Calu3 (cell line): ENCODE results near the gene OR2AJ1. TPM values are rescaled to one million over a fixed set of nuclear protein-coding genes. Genes with fewer than 3 reads are reported as not detected.

Experiments
- BruUV-seq: library from RNA; stranded (reverse); fragments of 400-500 nt; replicated peaks from 2 replicates; lab custom pipeline; 2021; lab: Mats Ljungman, UMichigan
- CTCF ChIA-PET: fragments of 300-600 bp; sonication (Branson Sonifier 250); formaldehyde crosslinking; loops from one replicate; lab custom pipeline; 2022; ENCODE audit warnings: antibody characterized with exemption; lab: Charles Lee
- DNase-seq: peaks from one replicate; pipeline ENCODE4 v3.0.0; 2022
- H3K27ac Mint-ChIP-seq: one replicate; pipeline ENCODE4 v1.8.0; 2022; ENCODE audit warnings: mixed read lengths; ENCODE audit not compliant: unreplicated experiment
- H3K27me3 Mint-ChIP-seq: one replicate; pipeline ENCODE4 v1.8.0; 2022; ENCODE audit warnings: mixed read lengths; ENCODE audit not compliant: unreplicated experiment
- H3K36me3 Mint-ChIP-seq: one replicate; pipeline ENCODE4 v1.8.0; 2022; ENCODE audit warnings: mild to moderate bottlenecking, moderate library complexity, mixed read lengths; ENCODE audit not compliant: insufficient read depth, unreplicated experiment
- H3K4me1 Mint-ChIP-seq: one replicate; pipeline ENCODE4 v1.8.0; 2022; ENCODE audit warnings: mild to moderate bottlenecking, low read depth, mixed read lengths; ENCODE audit not compliant: unreplicated experiment
- H3K4me3 Mint-ChIP-seq: one replicate; pipeline ENCODE4 v1.8.0; 2022; ENCODE audit warnings: mild to moderate bottlenecking, low read depth, moderate library complexity, mixed read lengths; ENCODE audit not compliant: unreplicated experiment
- H3K9me3 Mint-ChIP-seq: one replicate; pipeline ENCODE4 v1.8.0; 2022; ENCODE audit warnings: low read depth, mixed read lengths; ENCODE audit not compliant: unreplicated experiment
- intact Hi-C: fragments of 100-400 bp; cut with micrococcal nuclease; formaldehyde crosslinking; loops from one replicate; pipeline ENCODE4 v1.10.0; 2022; ENCODE audit not compliant: unreplicated experiment
- total RNA-seq: library from RNA; stranded (reverse); gene quantifications from 2 replicates; pipeline ENCODE4 v1.2.3, GENCODE V29; 2022
- TF ChIP-seq, protein P1 (sequence below): fragments of 200-600 bp; IDR thresholded peaks from one replicate; pipeline ENCODE4 v1.8.0; 2022; ENCODE audit warnings: antibody characterized with exemption; ENCODE audit not compliant: unreplicated experiment

The OR2AJ1 gene
- total RNA-seq, 1 experiment from 2014 or later: not detected

DNA sequence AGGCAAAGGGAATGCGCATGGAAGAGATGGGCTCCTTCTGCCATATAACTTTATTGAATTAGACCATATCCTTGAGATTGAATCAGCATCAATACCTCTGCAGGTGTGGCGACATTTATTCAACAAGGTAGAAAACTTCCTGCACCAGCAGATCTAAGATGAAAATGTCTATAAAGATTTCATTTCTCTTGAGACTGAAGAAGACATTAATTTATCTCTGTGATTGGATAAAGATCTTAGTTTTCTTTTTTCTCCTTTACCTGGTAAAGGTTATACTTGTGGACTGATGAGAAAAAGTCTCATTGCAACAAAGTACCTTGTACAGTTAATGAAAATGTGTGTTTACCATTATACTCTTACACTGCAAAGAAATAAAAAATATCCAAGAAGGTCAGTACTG lies 4.7 kb upstream of the OR2AJ1 start, which contains the start of gene OR2T8:
Gene OR2T8 (plus strand): TSS at position 301 of the 400 bp plus-strand sequence. CDS start 766 bp downstream, outside the sequence.
- TF ChIP-seq, protein P1, sequence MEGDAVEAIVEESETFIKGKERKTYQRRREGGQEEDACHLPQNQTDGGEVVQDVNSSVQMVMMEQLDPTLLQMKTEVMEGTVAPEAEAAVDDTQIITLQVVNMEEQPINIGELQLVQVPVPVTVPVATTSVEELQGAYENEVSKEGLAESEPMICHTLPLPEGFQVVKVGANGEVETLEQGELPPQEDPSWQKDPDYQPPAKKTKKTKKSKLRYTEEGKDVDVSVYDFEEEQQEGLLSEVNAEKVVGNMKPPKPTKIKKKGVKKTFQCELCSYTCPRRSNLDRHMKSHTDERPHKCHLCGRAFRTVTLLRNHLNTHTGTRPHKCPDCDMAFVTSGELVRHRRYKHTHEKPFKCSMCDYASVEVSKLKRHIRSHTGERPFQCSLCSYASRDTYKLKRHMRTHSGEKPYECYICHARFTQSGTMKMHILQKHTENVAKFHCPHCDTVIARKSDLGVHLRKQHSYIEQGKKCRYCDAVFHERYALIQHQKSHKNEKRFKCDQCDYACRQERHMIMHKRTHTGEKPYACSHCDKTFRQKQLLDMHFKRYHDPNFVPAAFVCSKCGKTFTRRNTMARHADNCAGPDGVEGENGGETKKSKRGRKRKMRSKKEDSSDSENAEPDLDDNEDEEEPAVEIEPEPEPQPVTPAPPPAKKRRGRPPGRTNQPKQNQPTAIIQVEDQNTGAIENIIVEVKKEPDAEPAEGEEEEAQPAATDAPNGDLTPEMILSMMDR: no peak
- H3K4me3 Mint-ChIP-seq: no peak within 1 kb of the TSS
- intact Hi-C loops: no loop called here
- no peak for DNase-seq
- CTCF ChIA-PET: no interaction called here
- no peaks in the 10 kb centered on the region for H3K36me3 Mint-ChIP-seq
- no TSS peak for BruUV-seq
- H3K9me3 Mint-ChIP-seq: peaks cover 20% of the 10 kb centered on the region
- no peak within 1 kb of the TSS for H3K27ac Mint-ChIP-seq
- no peaks in the 10 kb centered on the region for H3K27me3 Mint-ChIP-seq
- no peaks in the 10 kb centered on the region for H3K4me1 Mint-ChIP-seq

DNA sequence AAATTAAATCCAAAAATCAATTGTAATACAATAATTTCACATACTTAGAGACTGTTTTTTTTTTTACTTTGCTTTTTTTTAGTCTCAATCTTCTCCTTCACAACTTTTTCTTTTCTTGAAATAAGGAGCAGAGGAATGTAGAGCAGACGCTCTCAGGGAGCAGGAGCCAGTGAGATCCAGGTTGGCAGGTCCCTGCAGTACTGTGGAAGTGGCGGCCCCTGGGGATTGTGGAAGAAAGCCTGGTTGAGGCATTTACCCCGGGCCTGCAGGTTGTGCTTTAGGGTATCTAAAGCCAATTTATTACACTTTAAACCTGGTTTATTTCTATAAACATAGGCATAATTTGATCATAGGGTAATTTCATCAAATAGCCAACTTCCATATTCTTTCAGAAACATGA lies 748 bp upstream of the OR2AJ1 start:
- intact Hi-C loops: no loop called here
- no peak for DNase-seq
- Mint-ChIP-seq H3K27me3 (no peaks in the 10 kb centered on the region), H3K36me3 (no peaks in the 10 kb centered on the region), H3K4me3 (no peak overlapping the region), H3K9me3 (peaks cover 21% of the 10 kb centered on the region), H3K4me1 (no peaks in the 10 kb centered on the region), H3K27ac (no peak overlapping the region)
- TF ChIP-seq, protein P1: no peak
- CTCF ChIA-PET: no interaction called here
- BruUV-seq: no TSS peak

DNA sequence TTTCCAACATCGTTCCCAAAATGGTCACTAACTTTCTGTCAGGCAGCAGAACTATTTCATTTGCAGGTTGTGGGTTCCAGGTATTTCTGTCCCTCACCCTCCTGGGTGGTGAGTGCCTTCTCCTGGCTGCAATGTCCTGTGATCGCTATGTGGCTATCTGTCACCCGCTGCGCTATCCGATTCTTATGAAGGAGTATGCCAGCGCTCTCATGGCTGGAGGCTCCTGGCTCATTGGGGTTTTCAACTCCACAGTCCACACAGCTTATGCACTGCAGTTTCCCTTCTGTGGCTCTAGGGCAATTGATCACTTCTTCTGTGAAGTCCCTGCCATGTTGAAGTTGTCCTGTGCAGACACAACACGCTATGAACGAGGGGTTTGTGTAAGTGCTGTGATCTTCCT lies 9.3 kb downstream of the OR2AJ1 start:
- H3K27ac Mint-ChIP-seq: no peak overlapping the region
- no peak overlapping the region for H3K4me3 Mint-ChIP-seq
- H3K9me3 Mint-ChIP-seq: peaks cover 21% of the 10 kb centered on the region
- no peaks in the 10 kb centered on the region for H3K4me1 Mint-ChIP-seq
- no peaks in the 10 kb centered on the region for H3K27me3 Mint-ChIP-seq
- CTCF ChIA-PET: no interaction called here
- no TSS peak for BruUV-seq
- H3K36me3 Mint-ChIP-seq: peaks cover 4% of the 10 kb centered on the region
- TF ChIP-seq, protein P1: no peak
- DNase-seq: no peak
- intact Hi-C loops: no loop called here

DNA sequence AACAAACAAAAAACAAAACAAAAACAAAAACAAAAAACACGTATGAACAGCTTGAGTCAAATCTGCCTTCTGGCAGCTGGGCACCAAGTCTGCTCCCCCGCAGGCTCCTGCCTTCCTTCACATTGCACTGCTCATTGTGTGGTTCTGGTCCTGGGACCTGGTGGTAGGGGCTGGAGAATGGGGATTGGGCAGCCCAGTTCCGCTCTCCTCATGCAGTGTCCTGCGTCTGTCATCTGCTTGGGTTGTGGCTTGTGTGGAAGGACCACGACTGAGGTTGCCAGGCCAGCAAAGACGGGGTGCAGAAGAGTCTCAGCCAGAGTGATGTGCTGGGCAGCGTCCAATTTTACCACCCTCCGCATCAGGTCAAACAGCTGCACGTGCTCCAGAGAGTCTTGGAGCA lies 11.1 kb downstream of the OR2AJ1 start:
- H3K9me3 Mint-ChIP-seq: peaks cover 24% of the 10 kb centered on the region
- intact Hi-C loops: no loop called here
- BruUV-seq: no TSS peak
- no peaks in the 10 kb centered on the region for H3K27me3 Mint-ChIP-seq
- no peak for DNase-seq
- peaks cover 4% of the 10 kb centered on the region for H3K36me3 Mint-ChIP-seq
- no peak overlapping the region for H3K27ac Mint-ChIP-seq
- CTCF ChIA-PET: no interaction called here
- no peaks in the 10 kb centered on the region for H3K4me1 Mint-ChIP-seq
- TF ChIP-seq, protein P1: no peak
- H3K4me3 Mint-ChIP-seq: no peak overlapping the region
